HG02678 (cell line): ENCODE results near the gene HSD11B2.

Experiments used
- ATAC-seq: cut with Tn5 transposase; IDR thresholded peaks from one replicate; pipeline ENCODE4 v1.9.1; 2021; ENCODE audit warnings: mild to moderate bottlenecking, moderate library complexity; ENCODE audit not compliant: unreplicated experiment

Gene HSD11B2

DNA sequence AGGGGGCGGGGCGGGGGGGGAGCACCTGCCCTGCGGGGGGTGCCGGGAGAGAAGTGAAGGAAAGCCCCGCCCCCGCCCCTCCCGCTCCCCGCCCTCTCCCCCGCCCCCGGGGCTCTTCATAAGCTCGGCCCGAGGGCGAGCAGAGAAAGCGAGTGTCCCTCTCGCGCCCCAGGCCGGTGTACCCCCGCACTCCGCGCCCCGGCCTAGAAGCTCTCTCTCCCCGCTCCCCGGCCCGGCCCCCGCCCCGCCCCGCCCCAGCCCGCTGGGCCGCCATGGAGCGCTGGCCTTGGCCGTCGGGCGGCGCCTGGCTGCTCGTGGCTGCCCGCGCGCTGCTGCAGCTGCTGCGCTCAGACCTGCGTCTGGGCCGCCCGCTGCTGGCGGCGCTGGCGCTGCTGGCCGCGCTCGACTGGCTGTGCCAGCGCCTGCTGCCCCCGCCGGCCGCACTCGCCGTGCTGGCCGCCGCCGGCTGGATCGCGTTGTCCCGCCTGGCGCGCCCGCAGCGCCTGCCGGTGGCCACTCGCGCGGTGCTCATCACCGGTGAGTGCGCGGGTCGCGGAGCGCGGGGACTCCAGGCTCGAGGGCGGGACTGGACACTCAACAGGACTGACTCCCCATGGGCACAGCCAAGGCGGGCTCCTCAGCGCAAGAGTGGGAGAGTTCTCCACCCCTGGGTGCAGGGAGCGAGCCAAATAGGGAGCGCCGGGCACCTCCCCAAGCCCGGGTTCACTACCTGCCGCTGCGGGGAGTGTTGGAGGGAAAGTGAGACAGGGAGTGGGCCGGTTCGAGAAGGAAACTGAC, at the start of gene HSD11B2:
Gene HSD11B2, plus strand, starts transcription at position 145 of the 798 bp plus-strand sequence. Its CDS starts 128 bp downstream, at position 273.
- ATAC-seq = no peak

DNA sequence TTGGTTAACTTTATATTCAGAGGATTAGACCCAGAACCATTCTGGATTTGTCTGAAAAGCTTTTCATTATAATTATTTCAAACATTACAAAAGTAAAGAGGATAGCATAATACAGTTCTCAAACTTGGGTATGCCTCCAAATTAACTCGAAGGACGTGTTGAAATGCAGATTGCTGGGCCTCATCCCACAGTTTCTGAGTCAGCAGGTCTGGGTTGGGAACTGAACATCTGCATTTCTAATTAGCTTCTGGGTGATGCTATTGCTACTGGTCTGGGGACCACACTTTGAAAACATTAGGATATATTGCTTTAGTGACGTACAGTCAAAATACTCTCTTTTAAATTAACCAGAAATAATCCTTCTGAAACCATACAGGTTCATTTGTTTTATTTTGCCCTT, 47.6 kb upstream of the HSD11B2 start:
- no peak for ATAC-seq

GRCh38 chr16:67384778-67385510, 46.0 kb upstream of the HSD11B2 start:
- ATAC-seq = no peak

- no peak for ATAC-seq
These were observed 44.0 kb upstream of the HSD11B2 start for GRCh38 chr16:67386861-67387455.

DNA sequence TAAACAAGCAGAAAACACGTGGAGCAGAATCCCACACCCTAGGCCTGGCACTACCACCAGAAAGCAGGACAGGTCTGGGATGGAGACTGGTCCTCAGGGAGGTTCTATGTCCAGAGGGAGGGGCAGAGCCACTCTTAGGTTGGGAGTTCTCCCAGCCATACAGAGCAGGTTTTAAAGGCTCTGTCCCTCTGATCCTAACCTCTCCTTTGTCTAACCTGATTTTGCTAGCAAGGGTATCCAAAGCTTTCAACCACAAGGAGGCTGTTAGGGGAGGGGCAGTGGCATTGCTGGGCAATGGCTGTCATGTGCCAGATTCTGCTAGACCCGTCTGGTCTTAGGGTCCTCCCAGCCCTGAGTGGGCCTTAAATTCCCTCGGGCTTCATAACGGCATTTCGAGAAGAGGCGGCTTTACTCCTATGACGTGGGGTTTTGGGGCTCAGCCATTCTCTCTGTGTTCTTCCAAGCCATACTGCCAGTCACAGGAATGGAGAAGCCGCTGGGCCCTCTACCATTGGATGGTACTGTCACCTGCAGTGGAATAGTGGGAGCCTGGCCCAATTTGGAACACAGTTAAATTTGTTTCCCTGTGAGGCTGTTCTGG, 43.3 kb upstream of the HSD11B2 start:
- no peak for ATAC-seq

GRCh38 chr16:67388191-67388590, 42.7 kb upstream of the HSD11B2 start:
- ATAC-seq = no peak

DNA sequence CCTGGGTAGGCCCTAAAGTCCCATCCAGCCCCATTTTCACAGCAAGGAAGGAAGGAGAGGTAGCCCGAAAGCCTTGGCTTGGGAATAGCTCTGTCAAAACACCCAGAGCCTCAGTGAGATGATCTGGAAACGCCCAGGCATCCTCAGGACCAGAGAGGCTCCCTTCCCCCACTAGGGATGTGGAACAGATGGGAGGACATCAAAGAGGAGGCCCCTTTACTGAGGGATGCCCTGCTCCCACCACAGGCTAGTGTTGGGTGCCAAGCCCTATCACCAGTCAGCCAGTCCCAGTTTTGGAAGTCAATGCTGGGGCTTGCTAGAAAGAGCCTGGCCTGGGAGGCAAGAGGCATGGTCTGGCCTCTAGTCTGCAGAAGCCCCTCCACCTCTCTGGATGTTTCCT, 42.3 kb upstream of the HSD11B2 start:
- ATAC-seq = no peak

- no peak for ATAC-seq
These were observed 40.8 kb upstream of the HSD11B2 start for GRCh38 chr16:67389911-67390815.

DNA sequence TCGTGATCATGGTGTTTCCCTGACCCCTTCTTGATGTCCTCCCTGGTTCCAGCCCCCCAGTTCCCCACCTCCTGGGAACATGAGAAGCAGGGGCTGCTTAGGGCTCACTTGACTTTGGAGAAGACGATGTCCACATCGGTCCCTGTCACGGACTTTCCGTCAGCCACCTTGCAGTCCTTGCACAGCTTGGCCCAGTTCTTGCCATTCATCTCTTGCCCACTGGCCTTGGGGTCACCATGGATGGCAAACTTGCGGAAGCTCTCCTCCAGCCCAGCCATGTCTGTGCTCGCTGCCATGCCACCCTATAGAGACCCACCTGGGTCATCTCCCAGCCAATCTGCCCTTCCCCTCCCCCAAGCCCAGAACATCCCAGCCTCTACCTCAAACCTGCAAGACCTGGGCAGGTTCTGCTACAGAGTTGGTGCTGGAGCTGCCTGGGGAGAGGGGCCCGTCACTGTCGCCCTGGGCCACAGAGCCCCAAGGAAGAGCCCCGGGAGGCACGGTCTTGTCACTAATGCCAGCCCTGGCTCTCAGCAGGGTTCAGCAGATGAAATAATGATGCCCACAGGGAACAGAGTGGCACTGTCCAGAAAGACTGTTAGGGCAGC, 40.0 kb upstream of the HSD11B2 start:
- ATAC-seq = no peak

DNA sequence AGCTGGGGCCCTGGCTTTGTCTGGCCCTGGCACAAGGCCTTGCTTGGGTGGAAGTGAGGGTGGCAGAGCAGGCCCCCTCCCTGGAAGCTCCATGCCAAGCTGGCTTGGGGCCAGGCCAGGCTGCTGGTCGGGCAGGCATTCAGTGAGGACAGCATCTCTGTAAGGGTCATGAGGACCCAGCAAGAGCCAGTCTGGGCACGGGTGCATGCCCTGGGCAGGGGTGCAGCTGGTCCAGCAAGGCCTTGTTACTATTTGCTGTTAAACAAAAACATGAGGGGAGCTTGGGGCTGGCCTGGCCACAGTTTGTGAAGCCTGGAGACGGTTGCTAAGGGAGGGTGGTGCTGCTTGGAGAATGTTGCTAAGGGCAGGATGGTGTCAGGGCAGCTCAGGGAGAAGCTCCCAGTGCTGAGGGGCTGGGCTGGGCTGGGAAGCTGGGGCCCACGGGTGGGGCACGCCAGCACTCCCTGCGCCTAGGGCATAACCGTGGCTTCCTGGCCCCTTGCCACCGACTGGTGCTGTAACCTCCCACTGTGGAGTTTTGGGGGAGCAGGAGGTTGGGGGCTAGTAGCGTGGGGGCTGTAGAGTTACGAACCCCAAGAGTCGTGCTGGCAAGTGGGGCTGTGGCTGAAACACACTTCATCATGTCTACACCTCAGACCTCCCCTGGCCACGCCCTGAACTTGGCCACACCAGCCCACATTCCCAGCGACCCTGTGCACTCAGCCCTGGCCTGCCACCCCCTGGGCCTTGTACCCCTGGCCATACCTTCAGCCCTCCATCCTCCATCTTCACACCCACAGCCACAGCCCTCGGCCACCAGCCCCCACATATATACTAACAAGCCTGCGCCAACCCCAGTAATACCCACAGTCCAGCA, 39.3 kb upstream of the HSD11B2 start:
- ATAC-seq = no peak

DNA sequence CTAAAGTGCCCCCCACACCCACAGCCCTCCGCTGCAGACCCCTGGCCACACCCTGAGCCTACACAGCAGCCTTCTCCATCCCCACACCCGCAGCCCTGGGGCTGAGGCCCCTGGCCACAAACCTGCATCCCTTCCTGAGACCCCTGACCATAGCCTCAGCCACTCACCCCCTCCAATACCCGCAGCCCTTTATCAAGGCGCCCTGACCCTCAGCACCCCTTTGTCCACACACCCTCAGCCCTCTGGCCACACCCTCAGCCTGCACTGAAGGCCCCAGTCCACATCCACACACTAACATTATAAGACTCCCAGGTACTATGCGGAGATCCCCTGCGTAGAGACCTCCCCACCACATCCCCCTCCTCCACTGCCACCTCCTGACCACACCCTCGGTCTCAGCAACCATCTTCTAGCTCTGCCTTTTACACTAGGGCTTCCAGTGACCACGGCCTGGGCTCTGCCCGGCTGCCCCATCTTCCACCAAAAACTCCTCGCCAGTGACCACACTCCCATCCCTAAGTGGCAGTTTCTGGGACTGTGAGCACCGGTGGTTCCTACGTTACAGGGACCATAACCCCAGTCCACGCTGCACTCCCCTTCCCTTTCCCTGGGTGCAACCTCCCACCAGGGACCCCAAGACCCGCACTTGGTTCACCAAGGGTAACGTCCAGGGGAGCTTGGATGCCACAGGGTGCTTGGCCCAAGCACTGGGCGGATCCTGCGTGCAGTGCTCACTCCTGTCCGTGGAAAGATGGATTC, 38.4 kb upstream of the HSD11B2 start:
- no peak for ATAC-seq

DNA sequence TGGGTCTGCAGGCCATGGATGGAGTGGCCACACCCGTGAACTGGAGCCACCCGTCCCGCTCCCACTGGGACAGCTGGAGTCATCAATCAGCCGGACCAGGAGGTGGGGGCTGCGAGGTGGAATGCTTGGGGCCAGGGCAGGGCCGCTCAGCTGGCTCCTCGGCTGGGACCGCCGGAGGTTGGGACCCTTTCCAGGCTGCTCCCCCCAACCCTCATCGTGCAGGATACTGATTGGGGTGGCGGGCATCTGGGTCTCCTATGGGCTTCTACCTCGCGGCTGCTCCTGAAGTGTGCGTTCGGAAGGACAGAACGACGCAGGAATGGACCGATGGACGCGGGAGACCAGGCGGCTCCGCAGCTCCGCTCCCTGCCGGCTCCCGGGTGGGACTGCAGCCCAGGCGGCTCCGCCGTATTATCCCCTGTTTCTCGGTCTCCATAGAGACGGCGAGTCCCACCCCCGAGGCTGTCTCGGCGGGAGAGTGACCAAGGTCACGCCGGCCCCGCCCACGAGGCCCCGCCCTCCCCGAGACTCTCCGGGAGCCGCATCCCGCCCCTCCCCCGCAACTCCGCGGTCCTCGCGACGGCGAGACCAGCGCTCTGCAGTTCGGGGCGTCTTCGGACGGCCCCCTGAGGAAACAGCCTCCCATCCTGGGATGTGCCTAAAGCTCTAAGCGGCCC, 37.7 kb upstream of the HSD11B2 start, which contains the start of gene TPPP3:
Gene TPPP3, minus strand, starts transcription at position 388 of the 677 bp plus-strand sequence. CDS start 2,387 bp downstream, outside the sequence.
- no peak for ATAC-seq

DNA sequence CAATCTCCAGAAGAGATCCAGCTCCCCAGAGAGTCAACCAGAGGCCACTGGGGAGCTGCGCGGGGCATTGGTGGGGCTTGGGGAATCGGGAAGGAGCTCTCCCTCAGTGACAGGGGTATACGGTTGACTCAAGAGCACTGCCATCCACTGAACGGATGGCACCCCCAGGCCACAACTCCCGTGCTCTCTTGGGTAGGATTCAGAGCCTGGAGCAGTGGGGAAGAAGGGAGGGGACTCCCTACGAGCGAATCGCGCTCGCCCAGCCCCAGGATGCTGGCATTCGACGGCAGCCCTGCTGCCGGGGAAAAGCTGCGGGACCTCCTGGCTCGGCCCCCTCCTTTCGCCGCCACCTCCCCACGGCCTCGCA, 37.1 kb upstream of the HSD11B2 start:
- ATAC-seq = no peak

DNA sequence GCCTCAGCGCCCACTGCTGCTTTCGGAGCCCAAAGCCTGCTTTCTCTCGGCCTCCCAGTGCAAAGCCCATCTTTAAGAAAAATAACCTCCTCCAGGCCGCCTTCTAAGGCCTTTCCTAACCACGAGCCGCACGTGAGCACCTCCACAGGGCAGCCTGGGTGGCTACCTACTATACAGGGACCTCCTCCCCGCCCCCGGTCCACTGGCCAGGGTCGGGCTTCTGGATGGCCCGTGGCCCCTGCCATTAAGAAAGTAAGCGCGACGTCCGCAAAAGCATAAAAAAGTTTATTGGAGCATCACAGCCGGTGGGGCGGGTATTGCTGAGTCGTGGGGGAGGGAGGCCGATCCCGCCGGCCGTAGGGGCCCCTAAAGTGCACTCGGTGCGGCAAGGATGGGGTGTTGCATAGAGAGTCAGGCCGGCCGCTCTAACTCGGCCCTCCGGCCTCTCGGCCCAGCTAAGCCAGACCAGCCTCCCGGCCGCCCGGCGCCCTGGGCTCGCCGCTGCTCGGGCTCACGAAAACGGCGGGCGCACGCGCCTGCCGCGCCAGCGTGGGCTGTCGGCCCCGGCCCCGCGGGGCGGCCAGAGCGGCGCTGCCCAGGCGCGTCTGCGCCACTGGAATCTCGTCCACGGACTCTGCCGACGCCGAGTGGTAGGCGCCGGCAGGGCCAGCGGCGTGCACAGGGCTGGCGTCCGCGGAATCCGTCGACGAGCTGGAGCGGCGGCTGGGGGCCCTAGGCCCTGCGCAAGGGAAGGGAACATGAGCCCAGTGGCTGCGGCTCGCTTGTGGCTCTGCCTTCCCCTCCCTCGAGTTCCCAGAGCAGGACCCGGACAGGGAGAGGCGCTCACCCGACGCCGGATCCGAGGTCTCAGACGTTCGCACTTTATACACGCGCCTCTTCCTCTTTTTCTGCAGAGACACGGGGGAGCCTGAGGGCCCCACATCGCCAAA, 36.5 kb upstream of the HSD11B2 start:
- no peak for ATAC-seq

DNA sequence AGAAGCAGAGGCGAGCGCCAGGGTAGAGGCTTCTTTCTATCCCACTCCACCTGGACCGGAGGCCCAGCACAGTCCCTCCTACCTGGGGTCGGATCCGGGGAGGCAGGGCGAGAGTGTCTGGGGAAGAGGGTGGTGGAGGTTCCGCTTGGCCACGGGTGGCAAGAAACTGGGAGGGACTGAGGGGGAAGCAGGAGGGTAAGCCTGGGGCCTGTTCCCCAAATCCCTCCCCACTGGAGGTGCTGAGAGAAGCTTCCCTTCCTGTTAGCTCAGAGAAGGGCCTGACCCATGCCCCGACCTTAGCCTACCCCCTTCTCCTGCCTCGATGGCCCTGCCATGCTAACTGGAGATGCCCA, 35.8 kb upstream of the HSD11B2 start:
- no peak for ATAC-seq

DNA sequence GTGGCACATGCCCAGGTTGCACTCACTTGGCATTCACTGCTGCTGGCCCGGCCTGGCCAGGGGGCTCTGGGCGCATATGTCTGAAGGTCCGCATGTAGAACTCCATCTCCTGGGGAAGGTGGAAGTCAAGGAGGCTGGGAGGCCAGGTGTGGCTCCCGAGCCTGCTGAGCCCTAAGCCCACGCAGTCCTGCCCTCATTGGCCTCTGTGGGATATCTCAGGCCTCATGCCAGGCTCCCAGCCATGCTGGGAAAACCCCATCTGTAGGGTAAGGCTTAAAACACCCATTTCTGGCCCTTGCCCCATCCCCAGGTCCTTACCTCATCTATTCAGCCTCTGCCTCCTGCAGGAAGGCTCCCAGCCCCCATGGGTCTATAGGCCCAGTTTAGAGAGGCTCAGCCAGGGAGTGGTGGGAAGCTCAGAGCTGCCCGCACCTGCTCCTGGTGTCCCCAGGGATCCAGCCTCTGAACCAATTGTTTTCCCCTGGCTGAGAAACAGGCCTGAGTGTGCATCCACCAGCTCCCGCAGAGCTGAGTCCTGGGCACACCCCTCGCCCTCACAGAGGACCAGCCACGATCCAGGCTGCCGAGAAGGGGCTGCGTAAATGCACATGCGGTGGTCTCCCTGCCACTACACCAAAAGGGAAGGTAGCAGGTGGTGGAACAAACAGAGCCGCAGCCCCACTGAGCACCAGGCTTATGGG, 35.3 kb upstream of the HSD11B2 start:
- no peak for ATAC-seq
